MM.1S (cell line): Measurements from ENCODE around the gene CCNK.

Experiments
- EZH2 ChIP-seq: fragments of 300-600 bp; sonication (generic); optimal IDR thresholded peaks from 2 replicates; pipeline ENCODE3; 2017; ENCODE audit warnings: low read depth, mild to moderate bottlenecking, antibody characterized with exemption, low read length, mixed read lengths
- EZH2phosphoT487 ChIP-seq: fragments of 300-600 bp; sonication (generic); IDR thresholded peaks from 2 replicates; pipeline ENCODE4 v1.6.1; 2018; ENCODE audit warnings: antibody characterized with exemption, low read length
- TF ChIP-seq, protein P1 (sequence below): fragments of 300-600 bp; sonication (generic); IDR thresholded peaks from 2 replicates; pipeline ENCODE4 v1.5.1; 2016; ENCODE audit warnings: antibody characterized with exemption, low read length, mixed read lengths

DNA sequence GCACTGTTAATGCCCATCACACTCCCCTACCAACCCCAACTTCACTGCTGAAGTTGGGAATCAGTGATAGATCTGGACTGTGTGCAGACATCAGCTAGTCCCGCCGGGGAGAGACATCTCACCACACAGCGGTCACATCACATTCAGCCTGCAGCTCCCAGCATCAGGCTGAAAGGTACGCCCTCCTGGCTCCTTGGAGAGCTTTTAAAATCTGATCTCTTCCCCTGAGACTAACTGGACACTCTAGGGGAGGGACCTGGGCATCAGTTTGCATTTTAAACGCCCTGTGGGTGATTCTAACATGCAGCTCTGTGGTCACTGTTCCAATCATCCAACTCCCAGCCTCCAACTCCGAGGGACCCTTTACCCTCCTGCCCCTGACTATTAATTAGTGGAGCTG, 64.4 kb downstream of the CCNK start:
- no peak for TF ChIP-seq EZH2
- no peak for TF ChIP-seq EZH2phosphoT487
- TF ChIP-seq, protein P1, sequence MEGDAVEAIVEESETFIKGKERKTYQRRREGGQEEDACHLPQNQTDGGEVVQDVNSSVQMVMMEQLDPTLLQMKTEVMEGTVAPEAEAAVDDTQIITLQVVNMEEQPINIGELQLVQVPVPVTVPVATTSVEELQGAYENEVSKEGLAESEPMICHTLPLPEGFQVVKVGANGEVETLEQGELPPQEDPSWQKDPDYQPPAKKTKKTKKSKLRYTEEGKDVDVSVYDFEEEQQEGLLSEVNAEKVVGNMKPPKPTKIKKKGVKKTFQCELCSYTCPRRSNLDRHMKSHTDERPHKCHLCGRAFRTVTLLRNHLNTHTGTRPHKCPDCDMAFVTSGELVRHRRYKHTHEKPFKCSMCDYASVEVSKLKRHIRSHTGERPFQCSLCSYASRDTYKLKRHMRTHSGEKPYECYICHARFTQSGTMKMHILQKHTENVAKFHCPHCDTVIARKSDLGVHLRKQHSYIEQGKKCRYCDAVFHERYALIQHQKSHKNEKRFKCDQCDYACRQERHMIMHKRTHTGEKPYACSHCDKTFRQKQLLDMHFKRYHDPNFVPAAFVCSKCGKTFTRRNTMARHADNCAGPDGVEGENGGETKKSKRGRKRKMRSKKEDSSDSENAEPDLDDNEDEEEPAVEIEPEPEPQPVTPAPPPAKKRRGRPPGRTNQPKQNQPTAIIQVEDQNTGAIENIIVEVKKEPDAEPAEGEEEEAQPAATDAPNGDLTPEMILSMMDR = no peak
